Activated CD8-positive, alpha-beta memory T cell treated with anti-CD3 and anti-CD28 coated beads, Interleukin-2, amount 50 U/mL, for 48 hours (primary cell): ENCODE measurements around the gene LTBP1.
"Not testable (repeated sequence)": the region's sequence is repeated elsewhere in the genome, so short reads cannot be mapped to it uniquely, and the experiment has no call there.

Experiments
- DNase-seq: peaks from one replicate; pipeline ENCODE4 v3.0.0-alpha.2; 2020

LTBP1 gene

GRCh38 chr2:32946314-32947075 is at the start of gene LTBP1:
Gene LTBP1 (plus strand): TSS chr2:32946953. CDS start chr2:32947325, 372 bp downstream.
- DNase-seq: peak; percentile 79

- DNase-seq: no peak
Observed at GRCh38 chr2:32900246-32900973, 46.3 kb upstream of the LTBP1 start.

- no peak for DNase-seq
Observed at GRCh38 chr2:32901313-32901712, 45.4 kb upstream of the LTBP1 start.

GRCh38 chr2:32902174-32902573 is 44.6 kb upstream of the LTBP1 start:
- no peak for DNase-seq

- DNase-seq: no peak
Observed at GRCh38 chr2:32902986-32903385, 43.8 kb upstream of the LTBP1 start.

GRCh38 chr2:32904074-32904473 is 42.7 kb upstream of the LTBP1 start:
- no peak for DNase-seq

GRCh38 chr2:32904751-32905150 is 42.0 kb upstream of the LTBP1 start:
- no peak for DNase-seq

- no peak for DNase-seq
Observed at GRCh38 chr2:32905270-32905669, 41.5 kb upstream of the LTBP1 start.

GRCh38 chr2:32910883-32911598 is 35.7 kb upstream of the LTBP1 start:
- DNase-seq: no peak

GRCh38 chr2:32915694-32916093 is 31.1 kb upstream of the LTBP1 start:
- DNase-seq: no peak

- DNase-seq: no peak
Observed at GRCh38 chr2:32918774-32919173, 28.0 kb upstream of the LTBP1 start.

GRCh38 chr2:32919901-32920300 is 26.9 kb upstream of the LTBP1 start:
- DNase-seq: not testable (repeated sequence)

- DNase-seq: not testable (repeated sequence)
Observed at GRCh38 chr2:32921486-32921885, 25.3 kb upstream of the LTBP1 start.

GRCh38 chr2:32922501-32922900 is 24.3 kb upstream of the LTBP1 start:
- no peak for DNase-seq

GRCh38 chr2:32923109-32923508 is 23.6 kb upstream of the LTBP1 start:
- DNase-seq: no peak

- DNase-seq: no peak
Observed at GRCh38 chr2:32925283-32925815, 21.4 kb upstream of the LTBP1 start.

- no peak for DNase-seq
Observed at GRCh38 chr2:32925976-32926707, 20.6 kb upstream of the LTBP1 start.

GRCh38 chr2:32926708-32927084 is 20.1 kb upstream of the LTBP1 start:
- no peak for DNase-seq

- DNase-seq: no peak
Observed at GRCh38 chr2:32930436-32930835, 16.3 kb upstream of the LTBP1 start.

- no peak for DNase-seq
Observed at GRCh38 chr2:32931519-32931918, 15.2 kb upstream of the LTBP1 start.

GRCh38 chr2:32931945-32932709 is 14.6 kb upstream of the LTBP1 start:
- DNase-seq: no peak
